Kidney epithelial cell (primary cell): ENCODE data around the gene GFRA4. TPM values are rescaled to one million over a fixed set of nuclear protein-coding genes. Genes with fewer than 3 reads are reported as not detected.

ENCODE experiments used
- DNase-seq: peaks from one replicate; pipeline ENCODE4 v3.0.0-alpha.2; 2010; ENCODE audit warnings: low read depth
- H3K27me3 ChIP-seq: 2 replicates; pipeline ENCODE4 v1.6.0; 2011; ENCODE audit warnings: low read length; ENCODE audit not compliant: control insufficient read depth, insufficient read depth
- H3K36me3 ChIP-seq: 2 replicates; pipeline ENCODE4 v1.5.1; 2011; ENCODE audit warnings: low read length; ENCODE audit not compliant: control insufficient read depth, insufficient read depth
- H3K4me3 ChIP-seq: 2 replicates; pipeline ENCODE4 v1.5.1; 2011; ENCODE audit warnings: low read depth, mild to moderate bottlenecking, control low read depth, low read length
- total RNA-seq: library from RNA; depleted of rRNA; stranded (reverse); fragments of >200 nt; gene quantifications from 2 replicates; pipeline ENCODE4 v1.2.3, GENCODE V29; 2015
- TF ChIP-seq, protein P1 (sequence below): IDR thresholded peaks from 2 replicates; pipeline ENCODE4 v1.5.1; 2011; ENCODE audit warnings: mild to moderate bottlenecking, moderate library complexity, low read length, control low read depth, inconsistent platforms; ENCODE audit not compliant: insufficient read depth, poor library complexity, severe bottlenecking

The GFRA4 gene
- total RNA-seq, 1 donor from 2014 or later = not detected

GRCh38 chr20:3686421-3686820 is 23.2 kb upstream of the GFRA4 start:
- TF ChIP-seq, protein P1, sequence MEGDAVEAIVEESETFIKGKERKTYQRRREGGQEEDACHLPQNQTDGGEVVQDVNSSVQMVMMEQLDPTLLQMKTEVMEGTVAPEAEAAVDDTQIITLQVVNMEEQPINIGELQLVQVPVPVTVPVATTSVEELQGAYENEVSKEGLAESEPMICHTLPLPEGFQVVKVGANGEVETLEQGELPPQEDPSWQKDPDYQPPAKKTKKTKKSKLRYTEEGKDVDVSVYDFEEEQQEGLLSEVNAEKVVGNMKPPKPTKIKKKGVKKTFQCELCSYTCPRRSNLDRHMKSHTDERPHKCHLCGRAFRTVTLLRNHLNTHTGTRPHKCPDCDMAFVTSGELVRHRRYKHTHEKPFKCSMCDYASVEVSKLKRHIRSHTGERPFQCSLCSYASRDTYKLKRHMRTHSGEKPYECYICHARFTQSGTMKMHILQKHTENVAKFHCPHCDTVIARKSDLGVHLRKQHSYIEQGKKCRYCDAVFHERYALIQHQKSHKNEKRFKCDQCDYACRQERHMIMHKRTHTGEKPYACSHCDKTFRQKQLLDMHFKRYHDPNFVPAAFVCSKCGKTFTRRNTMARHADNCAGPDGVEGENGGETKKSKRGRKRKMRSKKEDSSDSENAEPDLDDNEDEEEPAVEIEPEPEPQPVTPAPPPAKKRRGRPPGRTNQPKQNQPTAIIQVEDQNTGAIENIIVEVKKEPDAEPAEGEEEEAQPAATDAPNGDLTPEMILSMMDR = no peak
- Histone ChIP-seq H3K27me3 (peaks cover 15% of the 10 kb centered on the region), H3K4me3 (no peak overlapping the region), H3K36me3 (no peaks in the 10 kb centered on the region)
- no peak for DNase-seq

GRCh38 chr20:3685341-3685740 is 22.1 kb upstream of the GFRA4 start:
- TF ChIP-seq, protein P1 = no peak
- DNase-seq = no peak
- Histone ChIP-seq H3K36me3 (no peaks in the 10 kb centered on the region), H3K27me3 (peaks cover 22% of the 10 kb centered on the region), H3K4me3 (no peak overlapping the region)

DNA sequence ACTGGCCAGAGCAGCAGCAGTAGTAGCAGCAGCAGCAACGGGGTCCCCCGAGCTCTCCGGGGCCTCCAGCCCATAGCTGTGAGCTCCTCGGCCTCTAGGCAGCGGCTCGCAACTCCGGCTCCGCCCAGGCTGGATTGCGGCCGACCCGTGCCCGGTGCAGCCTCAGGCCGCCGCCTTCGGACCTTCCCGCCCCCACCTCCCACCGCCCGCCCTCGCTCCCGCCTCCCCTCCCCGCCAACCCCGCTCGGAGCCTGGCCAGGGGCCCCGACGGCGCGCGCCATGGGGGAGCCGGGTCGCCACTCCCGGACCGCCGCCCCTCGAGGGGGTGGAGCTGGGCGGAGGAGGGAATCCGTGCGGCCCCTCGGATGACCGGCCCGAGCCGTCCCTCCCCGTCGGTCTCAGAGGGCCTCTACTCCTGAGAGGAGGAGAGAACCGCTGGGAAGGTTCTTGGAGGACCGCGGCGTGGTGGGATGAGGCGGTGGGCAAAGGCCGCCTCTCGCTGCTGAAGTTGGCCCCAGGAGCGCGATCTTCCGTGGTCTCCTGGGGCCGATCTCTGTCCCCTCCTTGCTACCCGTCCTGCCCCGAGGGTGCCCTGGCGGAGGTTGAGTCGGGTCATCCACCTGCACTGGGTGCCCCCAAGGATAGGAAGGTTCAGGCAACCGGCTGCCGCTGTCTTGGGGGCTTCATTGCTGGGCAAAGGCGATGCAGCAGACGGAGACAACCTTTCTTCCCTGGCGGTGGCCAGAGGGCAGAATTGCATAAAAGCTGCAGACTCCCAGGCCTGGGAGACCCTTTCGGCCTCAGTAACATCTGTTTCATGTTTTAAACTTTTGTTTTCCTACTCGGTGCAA is 19.0 kb upstream of the GFRA4 start, which contains the start of gene ADAM33:
ADAM33 (minus strand) TSS at position 80 of the 851 bp plus-strand sequence; CDS start at position 74, 6 bp downstream.
- Histone ChIP-seq H3K27me3 (peaks cover 42% of the 10 kb centered on the region), H3K36me3 (no peaks in the 10 kb centered on the region), H3K4me3 (peak within 1 kb of the TSS; percentile 24)
- TF ChIP-seq, protein P1 = no peak
- DNase-seq = no peak

GRCh38 chr20:3681352-3681930 is 18.2 kb upstream of the GFRA4 start:
- Histone ChIP-seq H3K4me3 (peak overlapping the region; percentile 24), H3K27me3 (peaks cover 47% of the 10 kb centered on the region), H3K36me3 (no peaks in the 10 kb centered on the region)
- DNase-seq = no peak
- TF ChIP-seq, protein P1 = no peak

DNA sequence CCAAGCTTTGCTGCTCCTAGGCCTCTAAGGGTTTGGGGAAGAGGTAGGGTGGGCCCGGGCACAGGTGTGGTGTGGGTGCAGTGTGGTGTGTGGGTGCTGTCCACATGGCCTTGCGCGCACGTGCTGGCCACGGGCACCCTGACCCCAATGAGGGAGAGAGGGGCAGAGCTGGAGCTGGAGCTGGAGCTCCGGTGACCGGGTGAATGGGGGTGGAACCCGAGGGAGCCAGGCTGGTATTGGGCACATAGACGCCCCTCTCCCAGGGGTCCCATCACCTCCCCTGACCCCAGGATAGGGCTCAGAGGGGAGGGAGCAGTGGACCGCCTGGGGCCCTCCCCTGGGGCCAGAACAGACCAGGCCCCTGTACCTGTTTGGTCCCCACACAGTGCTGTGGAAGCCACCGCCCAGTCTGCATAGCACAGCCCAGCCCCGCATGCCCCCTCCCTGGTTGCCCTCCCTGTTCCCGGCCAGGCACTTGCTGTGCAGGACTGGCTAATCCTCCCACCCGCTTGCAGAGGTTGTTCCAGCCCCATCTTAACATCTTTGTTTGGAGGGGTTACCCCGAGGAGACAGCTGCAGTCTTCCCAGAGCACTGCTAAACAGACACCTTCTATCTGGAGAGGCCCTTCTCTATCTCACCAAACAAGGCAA is 17.6 kb upstream of the GFRA4 start:
- Histone ChIP-seq H3K36me3 (no peaks in the 10 kb centered on the region), H3K4me3 (no peak overlapping the region), H3K27me3 (peaks cover 53% of the 10 kb centered on the region)
- TF ChIP-seq, protein P1 = no peak
- no peak for DNase-seq
